ENCODE measurements around the gene TBC1D2.
"Not testable (repeated sequence)": the region's sequence is repeated elsewhere in the genome, so short reads cannot be mapped to it uniquely, and the experiment has no call there.

The TBC1D2 gene

GRCh38 chr9:98185611-98186171 is 69.8 kb downstream of the TBC1D2 start:
- DNase-seq = no peak

GRCh38 chr9:98185021-98185567 is 70.4 kb downstream of the TBC1D2 start:
- no peak for DNase-seq

DNA sequence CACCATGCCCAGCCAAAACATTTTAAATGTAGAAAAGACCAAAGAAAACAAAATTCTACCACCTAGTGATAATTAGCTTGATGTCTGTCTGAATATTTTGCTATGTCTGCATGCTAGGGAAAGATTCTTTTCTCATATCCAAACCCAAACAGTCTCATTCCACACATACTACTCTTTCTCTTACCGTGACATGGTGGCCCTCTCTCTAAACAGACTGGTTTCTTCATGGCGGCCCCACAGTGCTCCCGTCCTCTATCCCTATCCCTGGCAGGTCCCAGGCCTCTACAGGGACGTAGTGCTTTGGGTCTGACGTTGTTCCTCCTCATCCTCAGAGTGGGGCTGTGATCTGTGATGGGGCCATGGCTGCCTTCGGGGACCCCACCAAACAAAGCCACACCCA is 71.1 kb downstream of the TBC1D2 start:
- DNase-seq = no peak

- no peak for DNase-seq
Measured at GRCh38 chr9:98182889-98183599, 72.4 kb downstream of the TBC1D2 start.

DNA sequence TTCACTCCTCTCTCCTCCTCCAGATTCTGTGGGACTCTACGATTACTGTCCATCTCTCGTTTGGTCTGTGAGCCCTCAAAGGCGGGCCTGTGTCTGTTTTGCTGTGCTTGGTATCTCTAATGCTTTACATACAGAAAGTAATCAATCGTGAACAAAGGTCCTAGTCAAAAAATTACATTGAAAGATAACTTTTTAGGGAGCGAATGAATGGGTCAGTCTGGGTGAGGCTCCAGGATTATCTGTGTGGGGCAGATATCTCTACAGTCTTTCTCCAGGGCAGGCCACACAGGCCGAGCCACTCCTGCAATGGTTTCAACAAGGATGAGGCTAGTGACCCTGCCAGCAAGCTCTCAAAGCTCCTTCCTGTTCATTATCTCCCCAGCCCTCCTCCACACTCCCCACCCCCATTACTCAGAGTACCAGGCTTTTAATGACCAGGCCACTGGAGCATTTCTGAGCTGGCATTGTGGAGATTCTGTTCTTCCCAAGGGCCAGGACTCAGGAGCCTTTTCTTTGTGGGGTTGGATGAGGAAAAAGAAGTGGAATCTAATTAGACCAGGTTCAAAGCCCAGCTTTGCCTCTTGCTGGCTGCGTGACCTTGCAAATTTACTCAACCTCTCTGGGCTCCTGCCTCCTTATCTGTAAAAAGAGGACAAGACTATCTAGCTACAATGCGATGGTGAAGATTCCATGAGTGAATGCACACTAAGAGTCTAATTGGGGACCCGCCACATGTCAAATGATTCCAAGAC is 73.2 kb downstream of the TBC1D2 start:
- DNase-seq = no peak

DNA sequence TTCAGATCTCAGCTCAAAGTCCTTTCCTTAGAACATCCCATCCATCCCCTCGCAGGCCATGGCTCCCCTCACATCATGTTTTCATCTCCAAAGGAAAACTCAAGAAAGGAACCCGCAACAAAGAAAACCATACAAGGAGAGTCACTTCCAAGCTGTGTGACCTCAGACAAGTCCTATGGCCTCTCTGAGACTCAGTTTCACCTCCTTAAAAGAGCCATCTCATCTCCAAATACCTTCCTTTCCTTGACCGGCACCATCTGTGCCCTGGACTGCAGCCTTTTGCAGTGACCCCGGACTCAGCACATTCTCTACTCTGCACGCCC is 73.7 kb downstream of the TBC1D2 start:
- DNase-seq = no peak

GRCh38 chr9:98180996-98181395 is 74.5 kb downstream of the TBC1D2 start:
- DNase-seq = no peak

- no peak for DNase-seq
Measured at GRCh38 chr9:98178874-98179850, 76.3 kb downstream of the TBC1D2 start.

DNA sequence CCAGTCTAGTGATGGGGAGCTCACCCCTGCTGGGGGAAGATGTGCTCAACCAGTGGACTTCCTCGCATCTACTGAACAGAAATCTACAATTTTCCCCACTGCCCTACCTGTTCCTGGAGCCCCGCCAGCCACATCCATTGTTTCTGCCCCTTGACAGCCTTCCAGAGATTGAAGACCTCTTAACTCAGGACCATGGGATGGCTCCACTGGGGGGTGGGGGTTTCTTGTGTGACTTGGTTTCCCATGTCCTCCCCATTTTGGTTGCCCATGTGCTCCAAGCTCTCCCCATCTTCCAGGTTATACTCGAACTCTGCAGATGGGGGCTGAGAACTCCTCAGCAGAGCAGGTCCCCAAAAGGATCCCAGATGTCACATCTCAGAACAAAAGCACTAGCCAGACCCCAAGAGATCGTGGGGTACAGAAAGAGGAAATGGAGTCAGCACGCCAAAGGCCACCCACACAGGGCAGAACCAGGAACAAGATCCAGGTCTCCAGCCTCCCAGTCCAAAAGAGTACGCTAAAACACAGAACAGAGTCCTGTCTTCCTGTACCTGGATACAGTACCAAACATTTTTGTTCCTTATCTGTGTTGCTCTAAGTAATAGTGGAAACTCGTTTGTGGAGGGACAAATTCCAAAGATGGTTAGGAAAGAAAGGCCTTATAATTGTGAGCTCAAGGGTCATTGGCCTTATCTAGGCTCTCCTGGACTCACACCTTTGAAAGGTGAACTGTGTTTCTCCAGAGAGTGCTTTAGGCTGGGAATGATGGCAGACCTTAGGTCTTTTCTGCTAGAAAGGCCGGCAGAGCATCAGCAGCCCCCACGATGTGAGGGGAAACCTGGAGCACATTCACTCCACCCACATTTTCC is 78.8 kb downstream of the TBC1D2 start:
- DNase-seq = no peak

GRCh38 chr9:98175762-98176161 is 79.7 kb downstream of the TBC1D2 start:
- DNase-seq = no peak

DNA sequence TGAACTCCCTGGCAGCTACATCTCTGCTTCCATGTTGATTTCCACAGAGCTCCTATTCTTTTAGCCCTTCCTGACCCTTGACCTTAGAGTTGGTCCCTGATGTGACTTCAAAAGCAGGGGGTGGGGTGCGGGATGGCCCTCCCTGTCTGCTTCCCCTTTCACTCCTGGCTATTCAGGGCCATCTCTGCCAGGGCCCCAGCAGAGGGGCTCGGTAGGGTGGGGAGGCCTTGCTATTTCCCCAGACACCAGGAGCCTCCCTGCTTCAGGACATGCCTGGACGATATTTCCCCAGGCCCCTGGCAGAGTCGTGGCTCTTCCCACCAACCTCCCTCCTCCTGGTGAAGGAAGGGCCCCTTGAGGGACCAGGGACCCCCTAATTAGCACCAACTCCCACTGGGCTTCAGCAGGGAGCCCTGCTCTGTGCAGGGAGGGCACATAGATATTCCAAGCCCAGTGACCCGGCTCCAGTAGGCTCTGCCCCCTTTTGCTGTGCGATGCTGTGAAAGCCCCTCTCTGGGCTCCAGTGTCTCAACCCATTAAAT is 80.3 kb downstream of the TBC1D2 start:
- no peak for DNase-seq

DNA sequence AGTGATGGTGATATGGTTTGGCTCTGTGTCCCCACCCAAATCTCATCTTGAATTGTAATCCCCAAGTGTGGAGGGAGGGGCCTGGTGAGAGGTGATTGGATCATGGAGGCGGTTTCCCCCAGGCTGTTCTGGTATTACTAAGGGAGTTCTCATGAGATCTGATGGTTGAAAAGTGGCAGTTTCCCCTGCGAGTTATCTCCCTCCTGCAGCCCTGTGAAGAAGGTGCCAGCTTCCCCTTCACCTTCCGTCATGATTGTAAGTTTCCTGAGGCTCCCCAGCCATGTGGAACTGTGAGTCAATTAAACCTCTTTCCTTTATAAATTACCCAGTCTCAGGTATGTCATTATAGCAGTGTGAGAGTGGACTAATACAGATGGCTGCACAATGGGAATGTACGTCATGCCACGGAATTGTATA is 80.9 kb downstream of the TBC1D2 start:
- DNase-seq = not testable (repeated sequence)

GRCh38 chr9:98173181-98173580 is 82.3 kb downstream of the TBC1D2 start:
- DNase-seq = no peak

DNA sequence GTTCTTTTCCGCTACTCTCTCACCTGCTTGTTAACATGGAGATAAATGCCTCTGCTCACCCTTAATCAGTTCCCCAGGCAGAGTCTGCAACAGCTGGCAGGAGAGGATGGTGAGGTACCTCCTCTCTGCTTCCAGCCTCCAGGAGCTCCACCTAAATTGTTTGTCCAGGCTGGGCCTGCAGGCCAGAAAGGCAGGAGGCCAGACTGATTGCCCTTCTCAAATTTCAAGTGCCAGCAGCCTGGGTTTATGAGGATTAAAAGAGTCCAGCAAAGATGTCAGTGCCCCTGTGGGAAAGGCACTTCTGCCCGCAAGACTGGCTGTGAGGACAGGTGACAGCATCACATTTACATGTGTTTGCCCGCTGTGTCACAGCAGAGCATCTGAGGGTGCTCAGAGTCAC is 82.8 kb downstream of the TBC1D2 start:
- DNase-seq = no peak

DNA sequence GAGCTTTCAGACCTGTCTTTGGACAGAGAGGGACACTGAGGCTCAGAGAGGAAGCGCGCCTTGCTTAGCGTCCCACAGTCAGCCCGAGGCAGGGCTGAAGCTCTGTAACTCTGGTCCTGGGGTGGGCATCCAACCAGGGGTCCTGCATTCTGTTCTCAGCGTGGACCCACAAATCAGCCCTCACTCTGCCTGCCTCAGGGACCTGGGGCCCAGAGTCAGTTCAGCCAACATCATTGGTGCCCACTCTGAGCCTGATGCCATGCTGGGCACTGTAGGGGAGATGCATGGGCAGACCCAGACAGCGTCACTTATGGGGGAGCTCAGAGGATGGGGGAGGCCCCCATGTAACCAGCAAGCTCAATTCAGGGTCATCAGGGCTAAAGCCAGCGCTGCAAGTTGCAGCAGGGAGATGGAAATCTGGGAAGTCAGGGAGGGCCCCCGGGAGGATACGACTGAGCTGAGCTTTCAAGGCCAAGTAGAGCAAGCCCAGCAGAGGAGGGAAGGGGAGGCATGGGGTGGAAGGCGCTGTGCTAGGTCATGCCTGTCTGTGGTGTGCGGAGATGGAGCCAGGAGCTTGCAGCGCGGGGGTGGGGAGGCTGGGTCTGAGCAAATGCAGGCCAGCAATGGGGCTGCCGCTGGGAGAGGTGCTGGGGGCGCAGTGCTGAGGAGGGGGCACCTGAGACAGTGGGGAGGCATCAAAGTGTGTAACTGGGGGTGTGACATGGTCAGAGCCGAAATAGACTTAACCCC is 84.1 kb downstream of the TBC1D2 start:
- DNase-seq = no peak

- peak; percentile 21 for DNase-seq
Measured at GRCh38 chr9:98168941-98169488, 86.4 kb downstream of the TBC1D2 start.

DNA sequence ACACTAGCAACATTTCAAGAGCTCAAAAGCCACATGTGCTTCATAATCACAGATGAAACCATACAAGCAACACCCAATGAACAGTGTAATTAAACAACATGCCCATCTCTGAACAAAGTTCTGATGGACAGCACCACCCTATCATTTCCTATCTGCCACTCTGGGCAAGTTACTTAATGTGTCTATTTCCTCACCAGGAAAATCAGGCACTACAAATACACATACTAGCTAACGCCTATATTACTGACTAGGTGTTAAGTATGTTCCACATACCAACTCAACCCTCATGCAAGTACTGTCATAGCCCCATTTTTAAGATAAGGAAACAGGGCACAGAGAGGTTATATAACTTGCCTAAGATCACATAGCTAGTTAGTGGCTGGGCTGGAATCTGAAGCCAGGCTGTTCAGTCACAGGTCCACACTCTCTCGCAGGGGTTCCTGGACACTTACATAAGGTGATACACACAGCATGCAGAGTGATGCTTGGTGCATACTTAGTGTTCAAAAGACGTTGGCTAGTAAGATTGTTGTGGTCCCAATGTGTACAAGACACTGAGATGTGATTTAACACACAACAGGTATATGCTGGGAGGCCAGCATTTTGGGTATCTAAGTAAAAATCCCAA is 87.2 kb downstream of the TBC1D2 start:
- DNase-seq = no peak

- DNase-seq = no peak
Measured at GRCh38 chr9:98164912-98165311, 90.5 kb downstream of the TBC1D2 start.

- no peak for DNase-seq
Measured at GRCh38 chr9:98162613-98163012, 92.8 kb downstream of the TBC1D2 start.

DNA sequence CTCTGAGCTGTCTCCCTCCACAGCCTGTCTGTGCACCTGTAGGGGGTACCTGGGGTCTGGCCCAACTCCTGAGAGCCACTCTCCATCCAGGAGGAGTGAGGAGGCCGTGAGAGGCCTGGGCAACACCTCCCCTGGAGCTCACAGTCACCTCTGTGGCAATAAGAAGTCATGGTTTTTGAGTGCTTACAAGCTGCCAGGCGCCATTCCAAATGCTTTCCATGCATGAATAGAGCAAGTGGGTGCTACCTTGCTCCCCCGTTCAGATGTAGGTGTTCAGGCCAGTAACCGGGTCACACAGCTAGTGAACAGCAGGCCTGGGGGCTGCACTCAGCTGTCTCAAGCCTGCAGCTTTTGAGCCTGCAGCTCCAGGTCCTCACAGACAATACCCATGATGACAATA is 93.6 kb downstream of the TBC1D2 start:
- no peak for DNase-seq

All from fibroblast of skin of abdomen (primary cell).